Measurements from ENCODE around the gene UBTD1. TPM values are rescaled to one million over a fixed set of nuclear protein-coding genes. Genes with fewer than 3 reads are reported as not detected.

The UBTD1 gene
- total and polyA plus RNA-seq, 12 donors: 1.4 to 24.2 (median 13.4) TPM

- H3K9me3 ChIP-seq (replicated peaks in 1 of 3): no peaks in the 10 kb centered on the region
- no peaks in the 10 kb centered on the region for H3K4me1 ChIP-seq (replicated peaks in 1 of 2)
- no peak overlapping the region for H3K27ac ChIP-seq
- WGBS, 4 donors: 90 to 100% (median 94%) methylated on average over 4 of the region's 4 CpGs
- no peak for DNase-seq
- no peaks in the 10 kb centered on the region for H3K36me3 ChIP-seq (replicated peaks in 1 of 2)
- H3K27me3 ChIP-seq: no peaks in the 10 kb centered on the region
- TF ChIP-seq CTCF (IDR thresholded peaks at IDR 0.05) (no peak), POLR2A (IDR thresholded peaks at IDR 0.05) (no peak)
- intact Hi-C loops (cut with DNase I): no loop called here
- H3K4me3 ChIP-seq: no peak overlapping the region
These were observed 119.6 kb downstream of the UBTD1 start for GRCh38 chr10:97618285-97618684.

- Histone ChIP-seq H3K4me3 (no peak overlapping the region), H3K27me3 (no peaks in the 10 kb centered on the region), H3K27ac (no peak overlapping the region), H3K36me3 (replicated peaks in 1 of 2) (no peaks in the 10 kb centered on the region), H3K9me3 (replicated peaks in 1 of 3) (no peaks in the 10 kb centered on the region), H3K4me1 (replicated peaks in 1 of 2) (no peaks in the 10 kb centered on the region)
- WGBS, 4 donors: 94 to 97% (median 95%) methylated on average over 3 to 4 of the region's 4 CpGs
- no peak for DNase-seq
- intact Hi-C loops (cut with DNase I): no loop called here
- TF ChIP-seq POLR2A (IDR thresholded peaks at IDR 0.05) (no peak), CTCF (IDR thresholded peaks at IDR 0.05) (no peak)
These were observed 120.0 kb downstream of the UBTD1 start for GRCh38 chr10:97618733-97619132.

Other genes starting within 250 kb of the UBTD1 start
- gene ARHGAP19, start 206.3 kb upstream of the UBTD1 start, total RNA-seq: 10 to 100 TPM in 1 of 9 donors, 1 to 10 TPM in 8; 4.3 to 15.0 (median 6.9) TPM
- 1 to 10 TPM; 1.7 to 7.6 (median 2.2) TPM for gene ARHGAP19, start 206.3 kb upstream of the UBTD1 start, polyA plus RNA-seq
- gene FRAT1, start 179.7 kb upstream of the UBTD1 start, total RNA-seq: 10 to 100 TPM in 2 of 9 donors, 1 to 10 TPM in 7; 2.0 to 11.1 (median 7.4) TPM
- gene FRAT1, start 179.7 kb upstream of the UBTD1 start, polyA plus RNA-seq: 1 to 10 TPM; 1.3 to 2.7 (median 2.3) TPM
- gene FRAT2, start 164.2 kb upstream of the UBTD1 start, total RNA-seq: 10 to 100 TPM in 5 of 9 donors, 1 to 10 TPM in 4; 3.4 to 17.9 (median 10.0) TPM
- 1 to 10 TPM; 2.8 to 4.1 (median 3.3) TPM for gene FRAT2, start 164.2 kb upstream of the UBTD1 start, polyA plus RNA-seq
- 10 to 100 TPM; 13.3 to 56.9 (median 27.5) TPM for gene RRP12, start 97.6 kb upstream of the UBTD1 start, total RNA-seq
- gene RRP12, start 97.6 kb upstream of the UBTD1 start, polyA plus RNA-seq: 10 to 100 TPM; 27.2 to 42.9 (median 35.6) TPM
- gene PGAM1, start 72.7 kb upstream of the UBTD1 start, total RNA-seq: 100 to 1,000 TPM; 307 to 578 (median 404) TPM
- gene PGAM1, start 72.7 kb upstream of the UBTD1 start, polyA plus RNA-seq: 100 to 1,000 TPM in 1 of 3 donors, 10 to 100 TPM in 2; 55.4 to 627 (median 84.4) TPM
- 10 to 100 TPM; 22.3 to 95.8 (median 32.7) TPM for gene EXOSC1, start 52.9 kb upstream of the UBTD1 start, total RNA-seq
- gene EXOSC1, start 52.9 kb upstream of the UBTD1 start, polyA plus RNA-seq: 10 to 100 TPM; 38.3 to 46.7 (median 38.5) TPM
- gene ZDHHC16, start 52.7 kb upstream of the UBTD1 start, total RNA-seq: 10 to 100 TPM; 18.8 to 58.7 (median 24.7) TPM
- gene ZDHHC16, start 52.7 kb upstream of the UBTD1 start, polyA plus RNA-seq: 10 to 100 TPM; 30.9 to 41.1 (median 38.4) TPM
- gene MMS19, start 502 bp upstream of the UBTD1 start, total RNA-seq: 100 to 1,000 TPM in 1 of 9 donors, 10 to 100 TPM in 8; 38.7 to 139 (median 61.0) TPM
- 10 to 100 TPM; 46.8 to 79.8 (median 68.4) TPM for gene MMS19, start 502 bp upstream of the UBTD1 start, polyA plus RNA-seq
- gene ANKRD2, start 73.9 kb downstream of the UBTD1 start, total RNA-seq: 1 to 10 TPM in 5 of 9 donors, under 1 TPM in 2, not detected in 2; 0.67 to 2.9 (median 2.3) TPM
- gene ANKRD2, start 73.9 kb downstream of the UBTD1 start, polyA plus RNA-seq: under 1 TPM; 0.24 to 0.81 (median 0.72) TPM
- 10 to 100 TPM in 6 of 9 donors, 1 to 10 TPM in 3; 2.1 to 30.8 (median 13.3) TPM for gene HOGA1, start 85.5 kb downstream of the UBTD1 start, total RNA-seq
- 10 to 100 TPM in 2 of 3 donors, 1 to 10 TPM in 1; 3.2 to 13.6 (median 12.1) TPM for gene HOGA1, start 85.5 kb downstream of the UBTD1 start, polyA plus RNA-seq
- 1 to 10 TPM in 3 of 9 donors, under 1 TPM in 3, not detected in 3; 0.47 to 2.3 (median 1.0) TPM for gene C10orf62, start 90.8 kb downstream of the UBTD1 start, total RNA-seq
- gene C10orf62, start 90.8 kb downstream of the UBTD1 start, polyA plus RNA-seq: 1 to 10 TPM in 1 of 3 donors, under 1 TPM in 2; 0.26 to 1.3 (median 0.44) TPM
- 10 to 100 TPM in 2 of 9 donors, 1 to 10 TPM in 7; 1.6 to 12.2 (median 7.9) TPM for gene MORN4, start 134.6 kb downstream of the UBTD1 start, total RNA-seq
- gene MORN4, start 134.6 kb downstream of the UBTD1 start, polyA plus RNA-seq: 10 to 100 TPM in 2 of 3 donors, 1 to 10 TPM in 1; 5.1 to 15.0 (median 11.7) TPM
- gene PI4K2A, start 141.7 kb downstream of the UBTD1 start, total RNA-seq: 10 to 100 TPM; 30.0 to 70.8 (median 41.6) TPM
- gene PI4K2A, start 141.7 kb downstream of the UBTD1 start, polyA plus RNA-seq: 10 to 100 TPM; 17.8 to 69.8 (median 18.2) TPM
- gene AVPI1, start 188.3 kb downstream of the UBTD1 start, total RNA-seq: 100 to 1,000 TPM in 1 of 9 donors, 10 to 100 TPM in 8; 13.1 to 158 (median 27.1) TPM
- gene AVPI1, start 188.3 kb downstream of the UBTD1 start, polyA plus RNA-seq: 10 to 100 TPM; 15.4 to 19.7 (median 15.7) TPM
- gene MARVELD1, start 214.8 kb downstream of the UBTD1 start, total RNA-seq: 10 to 100 TPM in 4 of 9 donors, 1 to 10 TPM in 5; 4.2 to 23.5 (median 9.3) TPM
- 10 to 100 TPM in 2 of 3 donors, 1 to 10 TPM in 1; 6.3 to 11.7 (median 10.7) TPM for gene MARVELD1, start 214.8 kb downstream of the UBTD1 start, polyA plus RNA-seq
- gene ZFYVE27, start 238.2 kb downstream of the UBTD1 start, total RNA-seq: 10 to 100 TPM; 26.7 to 45.3 (median 34.7) TPM
- gene ZFYVE27, start 238.2 kb downstream of the UBTD1 start, polyA plus RNA-seq: 10 to 100 TPM; 23.6 to 39.3 (median 31.7) TPM